Measurements from ENCODE around the gene KRTAP29-1. TPM values are rescaled to one million over a fixed set of nuclear protein-coding genes. Genes with fewer than 3 reads are reported as not detected.

Gene KRTAP29-1
- total RNA-seq, 2 experiments from 2014 or later: not detected

DNA sequence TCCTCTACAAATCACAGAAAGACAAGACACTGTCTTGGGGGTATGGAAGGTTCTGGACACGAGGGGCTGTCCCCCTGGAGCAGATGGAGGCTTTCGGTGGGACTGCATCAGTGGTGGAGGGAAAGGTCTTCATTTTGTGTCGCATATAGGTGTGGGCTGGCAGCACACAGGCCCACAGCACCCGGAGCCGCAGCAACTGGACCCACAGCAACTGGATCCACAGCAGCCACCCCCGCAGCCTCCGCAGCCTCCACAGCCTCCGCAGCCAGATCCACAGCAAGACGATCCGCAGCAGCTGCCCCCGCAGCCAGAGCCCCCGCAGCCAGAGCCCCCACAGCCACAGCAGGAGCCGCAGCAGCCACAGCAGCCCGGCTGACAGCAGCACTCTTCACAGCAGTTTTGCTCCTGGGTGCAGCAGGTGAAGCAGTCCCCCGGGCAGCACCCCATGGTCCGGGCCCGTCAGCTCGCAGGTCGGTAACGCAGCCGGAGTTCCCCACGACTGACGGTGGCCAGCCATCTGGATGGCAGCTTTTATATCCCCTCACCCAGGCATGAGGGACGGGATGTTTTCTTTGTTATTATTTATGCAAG lies 12.6 kb upstream of the KRTAP29-1 start, which contains the start of gene KRTAP17-1:
KRTAP17-1 (minus strand) TSS at position 507 of the 591 bp plus-strand sequence; CDS start at position 447, 60 bp downstream.
- BruUV-seq (replicated peaks): no TSS peak
- CTCF ChIA-PET (ENCODE audit: unreplicated experiment): no interaction called here
- intact Hi-C loops (cut with micrococcal nuclease; ENCODE audit: unreplicated experiment): no loop called here

GRCh38 chr17:41311111-41311510 lies 8.5 kb upstream of the KRTAP29-1 start:
- POLR2A ChIA-PET: no interaction called here
- H3K36me3 ChIP-seq (ENCODE audit: insufficient read depth, low read length): no peaks in the 10 kb centered on the region
- H3K27ac ChIP-seq (ENCODE audit: low read depth, low read length, poor library complexity, severe bottlenecking): no peak overlapping the region
- H3K4me2 ChIP-seq (ENCODE audit: low read length): no peak overlapping the region
- H3K79me2 ChIP-seq (ENCODE audit: insufficient read depth, low read depth, low read length): no peaks in the 10 kb centered on the region
- intact Hi-C loops (cut with micrococcal nuclease; ENCODE audit: unreplicated experiment): no loop called here
- no peaks in the 10 kb centered on the region for H3K9me3 ChIP-seq (ENCODE audit: low read length)
- TF ChIP-seq CTCF (conservative IDR thresholded peaks at IDR 0.05; ENCODE audit: low read length): no peak
- TF ChIP-seq EZH2phosphoT487 (IDR thresholded peaks at IDR 0.05; ENCODE audit: borderline replicate concordance, low read depth, low read length): no peak
- no peaks in the 10 kb centered on the region for H3K9me2 ChIP-seq (ENCODE audit: insufficient read depth, low read length)
- BruUV-seq (replicated peaks): no TSS peak
- peaks cover 10% of the 10 kb centered on the region for H3K4me1 ChIP-seq (ENCODE audit: insufficient read depth, low read length, poor library complexity, severe bottlenecking)
- no peaks in the 10 kb centered on the region for H4K20me1 ChIP-seq (ENCODE audit: insufficient read depth, low read length)
- no peak for DNase-seq (ENCODE audit: low spot score)
- H2AFZ ChIP-seq (ENCODE audit: low read length): no peak overlapping the region
- H3K4me3 ChIP-seq (ENCODE audit: low read depth, low read length, poor library complexity, severe bottlenecking): no peak overlapping the region
- CTCF ChIA-PET (ENCODE audit: unreplicated experiment): no interaction called here

More for the DNA sequence above, 12.6 kb upstream of the KRTAP29-1 start, which contains the start of gene KRTAP17-1:
- Histone ChIP-seq H2AFZ (ENCODE audit: low read length) (no peak within 1 kb of the TSS), H3K36me3 (ENCODE audit: insufficient read depth, low read length) (no peaks in the 10 kb centered on the region), H3K27ac (ENCODE audit: low read depth, low read length, poor library complexity, severe bottlenecking) (no peak within 1 kb of the TSS), H3K4me1 (ENCODE audit: insufficient read depth, low read length, poor library complexity, severe bottlenecking) (no peaks in the 10 kb centered on the region), H4K20me1 (ENCODE audit: insufficient read depth, low read length) (no peaks in the 10 kb centered on the region), H3K9me3 (ENCODE audit: low read length) (no peaks in the 10 kb centered on the region), H3K4me2 (ENCODE audit: low read length) (no peak within 1 kb of the TSS), H3K9me2 (ENCODE audit: insufficient read depth, low read length) (no peaks in the 10 kb centered on the region), H3K79me2 (ENCODE audit: insufficient read depth, low read depth, low read length) (no peaks in the 10 kb centered on the region), H3K4me3 (ENCODE audit: low read depth, low read length, poor library complexity, severe bottlenecking) (no peak within 1 kb of the TSS)
- TF ChIP-seq CTCF (conservative IDR thresholded peaks at IDR 0.05; ENCODE audit: low read length): no peak
- no peak for TF ChIP-seq EZH2phosphoT487 (IDR thresholded peaks at IDR 0.05; ENCODE audit: borderline replicate concordance, low read depth, low read length)
- no peak for DNase-seq (ENCODE audit: low spot score)
- POLR2A ChIA-PET: interaction anchor here (0.6 kb wide), 1 partner anchor 1166 kb away, joined by 3 read pairs; no protein-coding TSS in a partner anchor

DNA sequence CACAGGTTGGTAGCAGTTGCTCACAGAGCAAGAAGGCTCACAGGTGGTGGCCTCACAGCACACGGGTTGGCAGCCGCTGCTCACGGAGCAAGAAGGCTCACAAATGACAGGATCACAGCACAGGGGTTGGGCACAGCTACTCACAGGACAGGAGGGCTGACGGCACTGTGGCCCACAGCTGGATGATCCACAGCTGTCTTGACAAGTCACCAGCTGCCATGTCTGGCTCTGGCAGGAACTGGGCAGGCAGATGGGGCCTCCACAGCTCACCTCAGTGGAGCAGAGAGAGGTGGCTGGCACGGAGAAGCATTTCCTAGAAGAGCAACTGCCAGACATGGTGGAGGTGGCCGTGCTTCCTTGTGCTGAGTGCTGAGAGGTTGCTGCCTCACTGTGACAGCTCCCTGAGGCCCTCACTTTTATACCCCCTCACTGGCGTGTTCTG lies 6.3 kb upstream of the KRTAP29-1 start, which contains the start of gene KRTAP16-1:
KRTAP16-1 (minus strand) TSS at position 392 of the 442 bp plus-strand sequence; CDS start at position 336, 56 bp downstream.
- intact Hi-C loops (cut with micrococcal nuclease; ENCODE audit: unreplicated experiment): loop anchor here (5.0 kb wide), 1 partner anchor 187 kb away; the partner anchor contains the start of gene KRTAP4-12
- Histone ChIP-seq H2AFZ (ENCODE audit: low read length) (no peak within 1 kb of the TSS), H3K79me2 (ENCODE audit: insufficient read depth, low read depth, low read length) (no peaks in the 10 kb centered on the region), H3K4me2 (ENCODE audit: low read length) (peak within 1 kb of the TSS; percentile 37), H3K36me3 (ENCODE audit: insufficient read depth, low read length) (no peaks in the 10 kb centered on the region), H3K9me2 (ENCODE audit: insufficient read depth, low read length) (no peaks in the 10 kb centered on the region), H3K4me3 (ENCODE audit: low read depth, low read length, poor library complexity, severe bottlenecking) (no peak within 1 kb of the TSS), H4K20me1 (ENCODE audit: insufficient read depth, low read length) (no peaks in the 10 kb centered on the region), H3K9me3 (ENCODE audit: low read length) (no peaks in the 10 kb centered on the region), H3K4me1 (ENCODE audit: insufficient read depth, low read length, poor library complexity, severe bottlenecking) (peaks cover 10% of the 10 kb centered on the region), H3K27ac (ENCODE audit: low read depth, low read length, poor library complexity, severe bottlenecking) (no peak within 1 kb of the TSS)
- TF ChIP-seq CTCF (conservative IDR thresholded peaks at IDR 0.05; ENCODE audit: low read length) (no peak), EZH2phosphoT487 (IDR thresholded peaks at IDR 0.05; ENCODE audit: borderline replicate concordance, low read depth, low read length) (no peak)
- POLR2A ChIA-PET: interaction anchor here (0.6 kb wide), 1 partner anchor 96 kb away, joined by 3 read pairs; no protein-coding TSS in a partner anchor
- no peak for DNase-seq (ENCODE audit: low spot score)
- CTCF ChIA-PET (ENCODE audit: unreplicated experiment): no interaction called here
- no TSS peak for BruUV-seq (replicated peaks)

Data from OCI-LY7 (cell line).